Heart right ventricle (tissue), 16 donors: ENCODE measurements around the gene NAXE. TPM values are rescaled to one million over a fixed set of nuclear protein-coding genes. Genes with fewer than 3 reads are reported as not detected.

Experiments used
- ATAC-seq, 8 donors: fragments of 200-7000 bp; cut with Tn5 transposase; one replicate each; pipeline ENCODE4 v1.9.1; 2020; ENCODE audit warnings: mild to moderate bottlenecking in 8 of 8, moderate library complexity in 8 of 8, moderate number of reproducible peaks in 1 of 8
- DNase-seq, 2 donors: peaks; one replicate each; pipeline ENCODE4 v3.0.0-alpha.2; 2020
- H3K27ac ChIP-seq, 10 donors: fragments of 200-600 bp; sonication (generic) in 2 of 10; one replicate each; pipeline versions ENCODE4 v1.5.0 to v1.8.0; 2020 to 2022; ENCODE audit warnings: mild to moderate bottlenecking in 3 of 10
- H3K27me3 ChIP-seq, 7 donors: fragments of 200-600 bp; one replicate each; pipeline ENCODE4 v1.8.0; 2021 to 2022; ENCODE audit warnings: mild to moderate bottlenecking in 2 of 7
- H3K36me3 ChIP-seq, 9 donors: fragments of 200-600 bp; sonication (generic) in 1 of 9; one replicate each; pipeline versions ENCODE4 v1.5.0 to v1.8.0; 2020 to 2022; ENCODE audit warnings: mild to moderate bottlenecking in 2 of 9
- H3K4me1 ChIP-seq, 9 donors: fragments of 200-600 bp; sonication (generic) in 1 of 9; one replicate each; pipeline versions ENCODE4 v1.5.0 to v1.8.0; 2020 to 2022; ENCODE audit warnings: mild to moderate bottlenecking in 4 of 9
- H3K4me3 ChIP-seq, 10 donors: fragments of 200-600 bp; sonication (generic) in 2 of 10; one replicate each; pipeline versions ENCODE4 v1.5.0 to v1.8.0; 2020 to 2022; ENCODE audit warnings: mild to moderate bottlenecking in 7 of 10, moderate library complexity in 2 of 10
- H3K9me3 ChIP-seq, 11 donors: fragments of 200-600 bp in 10 of 11; sonication (generic) in 2 of 11; one replicate each; pipeline versions ENCODE4 v1.5.0 to v1.8.0; 2013 to 2022; ENCODE audit warnings: mild to moderate bottlenecking in 2 of 11, control low read depth in 1 of 11, moderate library complexity in 1 of 11
- WGBS, 2 donors: extraction: QIAGEN DNeasy Blood & Tissue Kit; methylation state at CpG; one replicate each; pipeline ENCODE4 v1.1.7; 2013; ENCODE audit warnings: inconsistent platforms in 1 of 2; 5-methylcytosine and 5-hydroxymethylcytosine counted together
- intact Hi-C, 10 donors: fragments of 100-400 bp; cut with DNase I; formaldehyde crosslinking; loops; one replicate each; pipeline versions ENCODE4 v1.11.1 to v1.14.2; 2022
- polyA plus RNA-seq, 2 donors: library from polyadenylated mRNA; stranded (reverse); fragments of 200-250 nt; gene quantifications; one replicate each; pipeline ENCODE4 v1.2.3, GENCODE V29; 2013
- total RNA-seq, 10 donors: library from RNA; stranded (reverse); fragmentation: NEBNext Ultra II Directional in 3 of 10; extraction: Animal tissue kit (Norgen Biotek cat#: 25700) in 3 of 10; gene quantifications; one replicate each; pipeline versions ENCODE4 v1.2.1 to v1.2.4, GENCODE V29; 2021 to 2023
- TF ChIP-seq, protein P1 (sequence below), 9 donors: fragments of 200-600 bp; sonication (generic) in 2 of 9; IDR thresholded peaks; one replicate each; pipeline versions ENCODE4 v1.5.0 to v1.8.0; 2021 to 2022; ENCODE audit warnings: antibody characterized with exemption in 9 of 9, mild to moderate bottlenecking in 5 of 9, moderate library complexity in 1 of 9
- donor health status: Arrhythmogenic right ventricular cardiomyopathy.
- donor health status: ischemic (EF 13 %, LVEDD 7.1; RV severe dilation, severe dysfunction).
- donor health status: healthy with polysubstance abuse.
- donor health status: DM: no; HTN: yes; CAD: no.
- donor health status: DM: no; HTN: no; CAD: no.
- donor health status: ischemic (EF 25% LVEDD 6.9; RV normal size, moderate dysfunction).
- donor health status: ischemic (EF 25% LVEDD 5.7; RV mildly dilated, moderate dysfunction).
- donor health status: healthy.
- donor health status: DM: yes; HTN: yes; CAD: no.
- donor health status: Ischemic cardiomyopathy.
- donor health status: ischemic (EF 35%, LVEDD 5.7; RV mildly dilated, moderate dysfunction).
- donor health status: nonischemic (EF 11% LVEDD 7.7; RV severe dilation, severe dysfunction).
- donor health status: DM: yes; HTN: yes; CAD: no.
- donor health status: PGD.
- donor health status: ischemic (EF 29% LVEDD 5.4; RV normal size, mild dysfunction).
- donor health status: nonischemic (EF 23%, LVEDD 6.1; RV moderate dilation, normal function).

NAXE gene
- total and polyA plus RNA-seq, 12 donors: 59.8 to 134 (median 108) TPM

DNA sequence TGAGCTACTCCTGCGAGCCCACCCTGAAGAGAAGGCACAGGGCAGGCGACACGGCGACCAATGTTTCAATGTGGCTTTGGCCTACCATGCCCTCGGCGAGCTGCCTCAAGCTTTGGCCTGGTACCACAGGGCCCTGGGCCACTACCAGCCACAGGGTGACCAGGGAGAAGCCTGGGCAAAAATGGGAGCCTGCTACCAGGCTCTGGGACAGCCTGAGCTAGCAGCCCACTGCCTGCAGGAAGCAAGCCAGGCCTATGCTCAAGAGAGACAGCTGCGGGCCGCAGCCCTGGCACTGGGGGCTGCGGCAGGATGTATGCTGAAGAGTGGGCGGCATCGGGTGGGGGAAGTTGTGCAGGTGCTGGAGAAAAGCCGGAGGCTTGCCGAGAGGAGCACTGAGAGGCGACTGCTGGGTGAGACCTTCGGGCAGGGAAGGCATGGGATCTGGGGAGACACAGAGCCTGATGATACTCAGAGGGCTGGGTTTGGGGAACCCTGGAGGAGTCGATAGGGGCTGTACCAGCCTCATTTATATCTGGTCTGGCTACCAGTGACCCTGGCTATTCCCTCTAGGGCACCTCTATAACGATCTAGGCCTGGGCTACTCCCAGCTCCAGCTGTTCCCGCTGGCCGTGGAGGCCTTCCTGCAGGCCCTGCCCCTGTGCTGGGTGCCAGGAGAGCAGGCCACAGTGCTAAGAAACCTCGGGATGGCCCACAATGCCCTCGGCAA lies 9.8 kb upstream of the NAXE start:
- WGBS, 2 donors: 76 to 80% methylated on average over 21 of the region's 21 CpGs
- intact Hi-C loops: loop anchor here in 5 of 10 donors (5.0 to 10.0 kb wide), 4 partner anchors 35 to 117 kb away; partner anchors contain the start of gene HAPLN2 (in 1 of the 5)
- no peak for DNase-seq
- Histone ChIP-seq H3K4me1 (peaks cover 0 to 10% (median 4%) of the 10 kb centered on the region in 9 donors), H3K27me3 (no peaks in the 10 kb centered on the region), H3K27ac (peak overlapping the region in 1 of 10 donors; percentile 58), H3K9me3 (no peaks in the 10 kb centered on the region), H3K4me3 (peak overlapping the region in 1 of 10 donors; percentile 27), H3K36me3 (no peaks in the 10 kb centered on the region)
- TF ChIP-seq, protein P1, sequence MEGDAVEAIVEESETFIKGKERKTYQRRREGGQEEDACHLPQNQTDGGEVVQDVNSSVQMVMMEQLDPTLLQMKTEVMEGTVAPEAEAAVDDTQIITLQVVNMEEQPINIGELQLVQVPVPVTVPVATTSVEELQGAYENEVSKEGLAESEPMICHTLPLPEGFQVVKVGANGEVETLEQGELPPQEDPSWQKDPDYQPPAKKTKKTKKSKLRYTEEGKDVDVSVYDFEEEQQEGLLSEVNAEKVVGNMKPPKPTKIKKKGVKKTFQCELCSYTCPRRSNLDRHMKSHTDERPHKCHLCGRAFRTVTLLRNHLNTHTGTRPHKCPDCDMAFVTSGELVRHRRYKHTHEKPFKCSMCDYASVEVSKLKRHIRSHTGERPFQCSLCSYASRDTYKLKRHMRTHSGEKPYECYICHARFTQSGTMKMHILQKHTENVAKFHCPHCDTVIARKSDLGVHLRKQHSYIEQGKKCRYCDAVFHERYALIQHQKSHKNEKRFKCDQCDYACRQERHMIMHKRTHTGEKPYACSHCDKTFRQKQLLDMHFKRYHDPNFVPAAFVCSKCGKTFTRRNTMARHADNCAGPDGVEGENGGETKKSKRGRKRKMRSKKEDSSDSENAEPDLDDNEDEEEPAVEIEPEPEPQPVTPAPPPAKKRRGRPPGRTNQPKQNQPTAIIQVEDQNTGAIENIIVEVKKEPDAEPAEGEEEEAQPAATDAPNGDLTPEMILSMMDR (IDR thresholded peaks at IDR 0.05): no peak
- no peak for ATAC-seq

DNA sequence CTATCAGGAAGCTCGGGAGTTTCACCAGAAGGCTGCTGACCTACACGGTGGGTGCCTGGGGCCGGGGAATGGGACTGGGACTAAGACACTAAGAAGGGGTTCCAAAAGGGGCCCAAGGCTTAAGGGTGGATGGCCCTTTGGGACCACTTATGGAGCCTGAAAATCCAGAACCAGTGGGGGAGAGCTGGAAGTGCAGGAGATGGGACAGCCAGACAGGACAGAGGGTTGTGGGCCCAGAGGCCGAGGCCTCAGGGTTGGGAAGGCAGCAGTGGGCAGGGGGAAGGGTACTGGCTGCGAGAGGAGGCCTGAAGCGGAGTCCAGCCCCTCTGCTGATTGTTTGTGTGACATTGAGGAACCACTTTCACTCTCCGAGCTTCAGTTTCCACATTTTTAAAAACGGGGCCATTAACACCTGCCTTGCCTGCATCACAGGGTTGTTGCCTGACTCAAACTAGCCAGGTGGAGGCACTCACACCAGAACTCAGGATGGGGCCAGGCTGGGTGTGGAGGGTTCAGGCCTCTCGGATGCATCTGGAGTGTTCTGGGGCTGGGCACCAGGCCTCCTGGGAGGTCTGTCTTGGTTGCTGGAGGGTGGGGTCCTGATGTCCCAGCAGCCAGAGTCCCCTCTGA lies 9.1 kb upstream of the NAXE start:
- Histone ChIP-seq H3K27ac (peak overlapping the region in 1 of 10 donors; percentile 58), H3K36me3 (no peaks in the 10 kb centered on the region), H3K9me3 (no peaks in the 10 kb centered on the region), H3K4me3 (peak overlapping the region in 1 of 10 donors; percentile 27), H3K27me3 (no peaks in the 10 kb centered on the region), H3K4me1 (peaks cover 0 to 10% (median 4%) of the 10 kb centered on the region in 9 donors)
- ATAC-seq: no peak
- no peak for DNase-seq
- intact Hi-C loops: loop anchor here in 5 of 10 donors (5.0 to 10.0 kb wide), 4 partner anchors 35 to 118 kb away; partner anchors contain the start of gene HAPLN2 (in 1 of the 5)
- TF ChIP-seq, protein P1 (IDR thresholded peaks at IDR 0.05): no peak
- WGBS, 2 donors: 76 to 88% methylated on average over 9 of the region's 9 CpGs

DNA sequence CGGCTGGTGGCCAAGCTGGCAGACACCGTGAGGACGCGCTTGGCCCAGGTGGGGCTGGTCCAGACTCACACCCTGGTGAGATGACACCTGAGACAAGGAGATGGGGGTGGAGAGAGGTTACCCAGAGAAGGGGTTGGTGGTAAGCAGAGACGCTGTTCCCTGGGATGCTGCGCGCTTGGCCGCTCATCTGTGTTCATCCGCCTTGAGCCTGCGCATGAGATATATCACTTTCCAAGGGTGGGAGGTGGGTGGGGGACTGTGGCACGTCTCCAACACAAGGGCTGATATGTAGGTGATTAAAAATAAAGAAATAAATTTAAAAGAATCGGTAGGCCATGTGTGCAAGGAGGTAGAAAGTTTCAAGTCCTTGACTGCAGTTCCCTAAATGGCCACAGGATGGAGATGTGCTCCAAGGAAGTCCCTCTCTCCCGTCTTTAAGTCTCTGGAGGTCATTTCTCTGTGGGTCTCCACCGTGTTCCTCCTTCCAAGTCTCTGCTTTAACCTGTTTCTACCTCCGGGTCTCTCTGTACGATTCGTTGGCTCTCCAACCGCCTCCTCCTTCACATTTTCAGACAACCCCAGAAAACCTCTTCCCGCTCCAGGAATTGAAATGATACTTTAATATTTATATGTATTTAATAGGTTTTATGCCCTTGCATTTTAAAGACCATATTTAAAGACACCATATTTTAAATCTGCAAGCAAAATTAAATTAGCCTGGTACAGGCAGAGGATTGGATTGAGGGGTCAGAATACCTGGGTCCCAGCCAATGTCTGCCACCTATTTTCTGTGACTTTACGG lies 7.6 kb upstream of the NAXE start:
- Histone ChIP-seq H3K9me3 (no peaks in the 10 kb centered on the region), H3K27me3 (no peaks in the 10 kb centered on the region), H3K36me3 (no peaks in the 10 kb centered on the region), H3K4me3 (no peak overlapping the region), H3K4me1 (peaks cover 0 to 10% (median 4%) of the 10 kb centered on the region in 9 donors), H3K27ac (no peak overlapping the region)
- TF ChIP-seq, protein P1 (IDR thresholded peaks at IDR 0.05): peak; percentile 91 to 95 (median 93)
- ATAC-seq (peak in 6 of 8 donors; percentile 36 to 68 (median 61)), DNase-seq (peak in 1 of 2 donors; percentile 82)
- 52 to 56% methylated on average over 20 of the region's 20 CpGs for WGBS, 2 donors
- intact Hi-C loops: loop anchor here in 6 of 10 donors (2.0 to 10.0 kb wide), 6 partner anchors 25 to 119 kb away; partner anchors contain the start of gene HAPLN2 (in 1 of the 6)

DNA sequence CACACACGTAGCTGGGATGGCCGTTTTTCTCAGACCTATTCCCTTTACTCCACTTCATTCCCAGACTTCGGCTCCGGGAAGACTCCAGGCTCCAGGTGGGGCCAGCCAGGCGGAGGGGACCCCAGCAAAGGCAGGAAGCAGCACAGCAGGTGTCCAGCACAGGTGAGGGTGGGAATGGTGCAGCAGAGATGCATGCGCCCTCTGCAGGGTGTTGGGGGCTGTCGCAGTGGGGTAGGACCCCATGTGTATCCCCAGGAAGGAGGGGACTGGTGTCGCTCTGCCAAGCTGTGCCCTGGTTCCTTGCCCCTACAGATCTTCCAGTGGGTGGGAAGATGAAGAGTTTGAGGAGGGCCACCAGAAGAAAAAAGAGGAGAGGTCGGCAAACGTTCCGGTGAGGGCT lies 6.8 kb upstream of the NAXE start:
- Histone ChIP-seq H3K27ac (no peak overlapping the region), H3K27me3 (no peaks in the 10 kb centered on the region), H3K4me1 (peaks cover 0 to 10% (median 4%) of the 10 kb centered on the region in 9 donors), H3K9me3 (no peaks in the 10 kb centered on the region), H3K36me3 (no peaks in the 10 kb centered on the region), H3K4me3 (no peak overlapping the region)
- no peak for DNase-seq
- ATAC-seq: no peak
- intact Hi-C loops: loop anchor here in 7 of 10 donors (2.0 to 10.0 kb wide), 7 partner anchors 24 to 133 kb away; partner anchors contain the start of gene HAPLN2 (in 1 of the 7)
- TF ChIP-seq, protein P1 (IDR thresholded peaks at IDR 0.05): no peak
- 41 to 44% methylated on average over 11 of the region's 11 CpGs for WGBS, 2 donors
